ENCODE measurements around the gene SCN3B. TPM values are rescaled to one million over a fixed set of nuclear protein-coding genes. Genes with fewer than 3 reads are reported as not detected.

Gene SCN3B
- total RNA-seq, 4 donors from 2014 or later: 0.31 to 2.7 (median 1.4) TPM

DNA sequence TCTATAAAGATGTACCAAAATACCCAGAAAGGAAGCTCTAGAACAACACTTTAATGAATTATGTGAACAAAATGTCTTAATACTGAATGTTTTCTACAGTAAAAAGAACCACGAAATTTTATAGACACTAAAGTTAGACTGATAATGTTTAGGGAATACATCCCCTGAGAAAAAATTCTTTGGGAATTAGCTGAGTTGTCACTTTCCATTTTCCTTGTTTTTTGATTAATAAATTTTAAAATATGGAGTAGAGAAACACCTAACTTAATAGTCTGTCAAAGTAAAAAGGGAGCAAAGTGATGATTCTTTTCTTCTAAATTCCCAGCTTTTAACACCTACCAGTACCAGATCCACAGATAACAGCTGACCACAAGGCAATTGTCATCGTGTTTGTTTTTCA is 23.1 kb upstream of the SCN3B start:
- Histone ChIP-seq H3K4me1 (no peaks in the 10 kb centered on the region), H3K27me3 (peaks cover 11% of the 10 kb centered on the region), H3K36me3 (no peaks in the 10 kb centered on the region), H3K4me3 (no peak overlapping the region), H3K27ac (no peak overlapping the region), H3K9me3 (peaks cover 0 to 13% (median 0%) of the 10 kb centered on the region in 3 donors)
- TF ChIP-seq POLR2AphosphoS5 (IDR thresholded peaks at IDR 0.05): no peak
- TF ChIP-seq POLR2A (IDR thresholded peaks at IDR 0.05): no peak
- TF ChIP-seq EP300 (IDR thresholded peaks at IDR 0.05): no peak
- no peak for TF ChIP-seq CTCF (IDR thresholded peaks at IDR 0.05)
- ATAC-seq: no peak
- 67 to 75% methylated on average over 2 of the region's 2 CpGs for WGBS, 2 donors (ENCODE audit: low coverage in 1 of 2)

DNA sequence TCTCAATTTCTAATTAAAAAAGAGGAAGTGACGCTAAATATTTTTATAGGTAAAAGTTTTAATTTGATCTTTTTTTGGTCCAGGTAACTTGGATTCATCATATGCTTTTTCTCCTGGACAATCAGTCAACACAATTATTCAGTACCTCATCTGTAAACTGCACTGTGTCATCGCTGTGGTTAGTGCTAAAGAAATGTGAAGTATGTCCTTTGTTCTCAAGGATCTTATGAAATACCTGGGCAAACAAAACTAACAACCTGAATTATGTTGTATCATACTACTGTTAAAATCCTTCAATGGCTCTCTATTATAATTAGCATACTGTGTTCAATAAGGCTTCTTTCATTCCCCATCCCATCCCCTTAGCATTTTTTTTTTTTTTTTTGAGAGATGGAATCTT is 19.9 kb upstream of the SCN3B start:
- Histone ChIP-seq H3K27ac (no peak overlapping the region), H3K4me1 (no peaks in the 10 kb centered on the region), H3K9me3 (peaks cover 0 to 9% (median 0%) of the 10 kb centered on the region in 3 donors), H3K27me3 (peaks cover 11% of the 10 kb centered on the region), H3K36me3 (no peaks in the 10 kb centered on the region), H3K4me3 (no peak overlapping the region)
- ATAC-seq: no peak
- TF ChIP-seq POLR2AphosphoS5 (IDR thresholded peaks at IDR 0.05) (no peak), CTCF (IDR thresholded peaks at IDR 0.05) (no peak), EP300 (IDR thresholded peaks at IDR 0.05) (no peak), POLR2A (IDR thresholded peaks at IDR 0.05) (no peak)
- WGBS, 2 donors (ENCODE audit: low coverage in 1 of 2): 90 to 93% methylated on average over 2 of the region's 2 CpGs

GRCh38 chr11:123672568-123672967 is 18.1 kb upstream of the SCN3B start:
- Histone ChIP-seq H3K4me3 (no peak overlapping the region), H3K36me3 (no peaks in the 10 kb centered on the region), H3K9me3 (no peaks in the 10 kb centered on the region), H3K27ac (no peak overlapping the region), H3K4me1 (no peaks in the 10 kb centered on the region), H3K27me3 (peaks cover 11% of the 10 kb centered on the region)
- ATAC-seq: no peak
- WGBS, 2 donors (ENCODE audit: low coverage in 1 of 2): 92% methylated on average over 5 of the region's 5 CpGs; no CpG with 5 or more reads in 1 of the 2 donors
- TF ChIP-seq CTCF (IDR thresholded peaks at IDR 0.05) (no peak), POLR2AphosphoS5 (IDR thresholded peaks at IDR 0.05) (no peak), EP300 (IDR thresholded peaks at IDR 0.05) (no peak), POLR2A (IDR thresholded peaks at IDR 0.05) (no peak)

DNA sequence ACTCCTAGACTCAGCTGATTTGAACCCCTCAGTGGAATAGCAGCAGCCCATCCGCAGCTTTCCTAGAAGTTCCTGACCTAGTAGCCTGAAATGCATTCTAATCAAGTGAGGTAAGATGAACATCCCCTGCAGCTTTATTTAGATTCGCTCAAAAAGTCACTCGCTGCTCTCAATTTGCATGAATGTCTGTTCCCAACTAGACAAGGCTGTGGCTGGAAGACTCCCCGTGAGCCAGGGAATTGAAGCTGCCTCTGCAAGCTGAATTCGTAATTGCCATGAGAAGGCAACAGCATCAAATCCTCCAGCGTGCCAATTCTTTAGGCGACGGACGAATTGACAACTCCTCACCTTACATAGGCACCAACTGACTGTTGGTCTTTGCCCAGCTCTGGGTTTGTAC is 17.1 kb upstream of the SCN3B start:
- ATAC-seq: no peak
- WGBS, 2 donors (ENCODE audit: low coverage in 1 of 2): 41 to 66% methylated on average over 3 to 8 of the region's 9 CpGs

More for the DNA sequence above, 17.1 kb upstream of the SCN3B start:
- Histone ChIP-seq H3K9me3 (no peaks in the 10 kb centered on the region), H3K27ac (no peak overlapping the region), H3K4me1 (no peaks in the 10 kb centered on the region), H3K27me3 (peaks cover 11% of the 10 kb centered on the region), H3K36me3 (no peaks in the 10 kb centered on the region), H3K4me3 (no peak overlapping the region)
- TF ChIP-seq POLR2A (IDR thresholded peaks at IDR 0.05) (no peak), POLR2AphosphoS5 (IDR thresholded peaks at IDR 0.05) (no peak), CTCF (IDR thresholded peaks at IDR 0.05) (no peak)

Data from gastroesophageal sphincter (tissue), 4 donors.